ENCODE data around the gene RECK.

The RECK gene

GRCh38 chr9:36173861-36174260 lies 137.1 kb downstream of the RECK start:
- no peak overlapping the region for H3K4me3 ChIP-seq (ENCODE audit: low read depth, low read length)
